GM23248 (cell line): ENCODE results near the gene PIGT.

Experiments used
- EZH2 ChIP-seq: fragments of 200-600 bp; sonication (generic); IDR thresholded peaks from 2 replicates; pipeline ENCODE4 v1.6.1; 2018; ENCODE audit warnings: antibody characterized with exemption, mild to moderate bottlenecking; ENCODE audit not compliant: insufficient read depth, poor library complexity, severe bottlenecking
- EZH2phosphoT487 ChIP-seq: fragments of 200-600 bp; sonication (generic); IDR thresholded peaks from 2 replicates; pipeline ENCODE4 v1.6.1; 2018; ENCODE audit warnings: antibody characterized with exemption, moderate library complexity, mild to moderate bottlenecking, low read depth; ENCODE audit not compliant: insufficient read depth

- TF ChIP-seq EZH2 (no peak), EZH2phosphoT487 (no peak)
Observed at GRCh38 chr20:45463709-45464108, 47.8 kb downstream of the PIGT start.
